ENCODE data around the gene CLEC3A. TPM values are rescaled to one million over a fixed set of nuclear protein-coding genes. Genes with fewer than 3 reads are reported as not detected.

Gene CLEC3A
- total RNA-seq, 1 experiment from 2014 or later: not detected

- no peak for DNase-seq
Measured at GRCh38 chr16:78075800-78076199, 53.5 kb downstream of the CLEC3A start.

GRCh38 chr16:78081341-78081740 is 59.0 kb downstream of the CLEC3A start:
- no peak for DNase-seq
- Histone ChIP-seq H3K36me3 (no peaks in the 10 kb centered on the region), H3K9me3 (no peaks in the 10 kb centered on the region), H3K4me3 (no peak overlapping the region), H3K27me3 (no peaks in the 10 kb centered on the region)

More at GRCh38 chr16:78075800-78076199, 53.5 kb downstream of the CLEC3A start:
- Histone ChIP-seq H3K27me3 (no peaks in the 10 kb centered on the region), H3K4me3 (no peak overlapping the region), H3K9me3 (no peaks in the 10 kb centered on the region), H3K36me3 (no peaks in the 10 kb centered on the region)

Other genes with a start within 250 kb of the CLEC3A start
- not detected in 2 replicates for gene VAT1L, start 234.0 kb upstream of the CLEC3A start, total RNA-seq (2014; rRNA removed; shearing (Covaris generic); ENCODE audit: low replicate concordance)
- 11.4 and 30.3 TPM in 2 replicates for gene WWOX, start 77.1 kb downstream of the CLEC3A start, total RNA-seq (2014; rRNA removed; shearing (Covaris generic); ENCODE audit: low replicate concordance)